ENCODE data around the gene NLRP2B. TPM values are rescaled to one million over a fixed set of nuclear protein-coding genes. Genes with fewer than 3 reads are reported as not detected.

Gene NLRP2B
- total and polyA plus RNA-seq, 2 donors (not counting 3 experiments of a cell fraction or from before 2014, with no cell fraction given): 0.01 TPM; not detected in 1

- intact Hi-C loops (cut with micrococcal nuclease) (no loop called here), dilution Hi-C loops (cut with MboI; ENCODE audit: extremely low pct_ligation_motif_present, low sequenced_read_pairs) (no loop called here)
- Histone ChIP-seq H3K9ac (replicated peaks; ENCODE audit: extremely low read depth, insufficient read depth, low read length) (no peak overlapping the region), H3K4me2 (ENCODE audit: insufficient read depth, low read length) (no peak overlapping the region), H3K36me3 (ENCODE audit: control insufficient read depth in 2 of 2, extremely low read depth in 1 of 2, insufficient read depth in 2 of 2, low read length in 2 of 2) (no peaks in the 10 kb centered on the region), H3K4me1 (ENCODE audit: control insufficient read depth, extremely low read depth, insufficient read depth, low read length) (no peaks in the 10 kb centered on the region), H2AFZ (ENCODE audit: low read depth, low read length) (no peak overlapping the region), H3K27ac (ENCODE audit: insufficient read depth, low read depth, low read length) (no peak overlapping the region), H3K9me3 (replicated peaks; ENCODE audit: control insufficient read depth, insufficient read depth, low read length) (no peaks in the 10 kb centered on the region), H3K4me3 (replicated peaks in 1 of 3; ENCODE audit: insufficient read depth in 1 of 3, low read depth in 1 of 3, low read length in 3 of 3) (no peak overlapping the region), H3K27me3 (ENCODE audit: control insufficient read depth in 2 of 2, insufficient read depth in 2 of 2, low read length in 2 of 2) (no peaks in the 10 kb centered on the region), H3K9me1 (replicated peaks; ENCODE audit: control insufficient read depth, extremely low read depth, insufficient read depth, low read length) (no peaks in the 10 kb centered on the region), H4K20me1 (replicated peaks; ENCODE audit: control insufficient read depth, extremely low read depth, insufficient read depth, low read length) (no peaks in the 10 kb centered on the region), H3K79me2 (ENCODE audit: control insufficient read depth, insufficient read depth, low read length) (no peaks in the 10 kb centered on the region)
- FAIRE-seq (no peak), DNase-seq (ENCODE audit: low read depth, low spot score) (no peak)
- TF ChIP-seq MYC (IDR thresholded peaks at IDR 0.05; ENCODE audit: low read depth, low read length): no peak
- no peak for TF ChIP-seq EZH2 (IDR thresholded peaks at IDR 0.05; ENCODE audit: borderline replicate concordance, low read depth, low read length, severe bottlenecking)
- TF ChIP-seq POLR2AphosphoS5 (IDR thresholded peaks at IDR 0.05; ENCODE audit: insufficient read depth, low read depth, low read length): no peak
- no peak for TF ChIP-seq FOS (IDR thresholded peaks at IDR 0.05; ENCODE audit: borderline replicate concordance, insufficient read depth, low read length)
- no peak for TF ChIP-seq POLR2A (IDR thresholded peaks at IDR 0.05; ENCODE audit: low read depth, low read length)
- TF ChIP-seq, protein P1, sequence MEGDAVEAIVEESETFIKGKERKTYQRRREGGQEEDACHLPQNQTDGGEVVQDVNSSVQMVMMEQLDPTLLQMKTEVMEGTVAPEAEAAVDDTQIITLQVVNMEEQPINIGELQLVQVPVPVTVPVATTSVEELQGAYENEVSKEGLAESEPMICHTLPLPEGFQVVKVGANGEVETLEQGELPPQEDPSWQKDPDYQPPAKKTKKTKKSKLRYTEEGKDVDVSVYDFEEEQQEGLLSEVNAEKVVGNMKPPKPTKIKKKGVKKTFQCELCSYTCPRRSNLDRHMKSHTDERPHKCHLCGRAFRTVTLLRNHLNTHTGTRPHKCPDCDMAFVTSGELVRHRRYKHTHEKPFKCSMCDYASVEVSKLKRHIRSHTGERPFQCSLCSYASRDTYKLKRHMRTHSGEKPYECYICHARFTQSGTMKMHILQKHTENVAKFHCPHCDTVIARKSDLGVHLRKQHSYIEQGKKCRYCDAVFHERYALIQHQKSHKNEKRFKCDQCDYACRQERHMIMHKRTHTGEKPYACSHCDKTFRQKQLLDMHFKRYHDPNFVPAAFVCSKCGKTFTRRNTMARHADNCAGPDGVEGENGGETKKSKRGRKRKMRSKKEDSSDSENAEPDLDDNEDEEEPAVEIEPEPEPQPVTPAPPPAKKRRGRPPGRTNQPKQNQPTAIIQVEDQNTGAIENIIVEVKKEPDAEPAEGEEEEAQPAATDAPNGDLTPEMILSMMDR (IDR thresholded peaks at IDR 0.05; ENCODE audit: extremely low read depth in 1 of 2, insufficient read depth in 1 of 2, low read depth in 1 of 2, low read length in 2 of 2): no peak
- TF ChIP-seq JUN (IDR thresholded peaks at IDR 0.05; ENCODE audit: borderline replicate concordance, insufficient read depth, insufficient read length, low read depth): no peak
- TF ChIP-seq GATA2 (IDR thresholded peaks at IDR 0.05; ENCODE audit: insufficient read depth, insufficient read length, low read depth, low read length): no peak
- TF ChIP-seq, protein P2, sequence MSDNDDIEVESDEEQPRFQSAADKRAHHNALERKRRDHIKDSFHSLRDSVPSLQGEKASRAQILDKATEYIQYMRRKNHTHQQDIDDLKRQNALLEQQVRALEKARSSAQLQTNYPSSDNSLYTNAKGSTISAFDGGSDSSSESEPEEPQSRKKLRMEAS (IDR thresholded peaks at IDR 0.05; ENCODE audit: insufficient read depth, insufficient read length): no peak
- POLR2A ChIA-PET: no interaction called here
- CTCF ChIA-PET: no interaction called here
- no TSS peak for BruUV-seq (replicated peaks)
These were observed 28.7 kb downstream of the NLRP2B start for GRCh38 chrX:57651169-57651919.

All from endothelial cell of umbilical vein (primary cell).